GM12875 (cell line): ENCODE results near the gene NME5.

Experiments used
- H3K4me3 ChIP-seq: one replicate; pipeline ENCODE4 v1.5.1; 2011; ENCODE audit warnings: low read depth, low read length, control low read depth
- TF ChIP-seq, protein P1 (sequence below): IDR thresholded peaks from 2 replicates; pipeline ENCODE4 v1.5.1; 2011; ENCODE audit warnings: low read depth, mild to moderate bottlenecking, control low read depth, inconsistent platforms, low read length, moderate library complexity, borderline replicate concordance; ENCODE audit not compliant: insufficient read depth

The NME5 gene, protein sequence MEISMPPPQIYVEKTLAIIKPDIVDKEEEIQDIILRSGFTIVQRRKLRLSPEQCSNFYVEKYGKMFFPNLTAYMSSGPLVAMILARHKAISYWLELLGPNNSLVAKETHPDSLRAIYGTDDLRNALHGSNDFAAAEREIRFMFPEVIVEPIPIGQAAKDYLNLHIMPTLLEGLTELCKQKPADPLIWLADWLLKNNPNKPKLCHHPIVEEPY

GRCh38 chr5:138138949-138139780 lies at the start of gene NME5:
TSS of gene NME5 (minus strand) at chr5:138139428. CDS start at chr5:138138780, 648 bp downstream.
- peak within 1 kb of the TSS; percentile 43 for H3K4me3 ChIP-seq
- TF ChIP-seq, protein P1, sequence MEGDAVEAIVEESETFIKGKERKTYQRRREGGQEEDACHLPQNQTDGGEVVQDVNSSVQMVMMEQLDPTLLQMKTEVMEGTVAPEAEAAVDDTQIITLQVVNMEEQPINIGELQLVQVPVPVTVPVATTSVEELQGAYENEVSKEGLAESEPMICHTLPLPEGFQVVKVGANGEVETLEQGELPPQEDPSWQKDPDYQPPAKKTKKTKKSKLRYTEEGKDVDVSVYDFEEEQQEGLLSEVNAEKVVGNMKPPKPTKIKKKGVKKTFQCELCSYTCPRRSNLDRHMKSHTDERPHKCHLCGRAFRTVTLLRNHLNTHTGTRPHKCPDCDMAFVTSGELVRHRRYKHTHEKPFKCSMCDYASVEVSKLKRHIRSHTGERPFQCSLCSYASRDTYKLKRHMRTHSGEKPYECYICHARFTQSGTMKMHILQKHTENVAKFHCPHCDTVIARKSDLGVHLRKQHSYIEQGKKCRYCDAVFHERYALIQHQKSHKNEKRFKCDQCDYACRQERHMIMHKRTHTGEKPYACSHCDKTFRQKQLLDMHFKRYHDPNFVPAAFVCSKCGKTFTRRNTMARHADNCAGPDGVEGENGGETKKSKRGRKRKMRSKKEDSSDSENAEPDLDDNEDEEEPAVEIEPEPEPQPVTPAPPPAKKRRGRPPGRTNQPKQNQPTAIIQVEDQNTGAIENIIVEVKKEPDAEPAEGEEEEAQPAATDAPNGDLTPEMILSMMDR: no peak

- TF ChIP-seq, protein P1: no peak
Measured at GRCh38 chr5:138188626-138189025, 49.4 kb upstream of the NME5 start.

GRCh38 chr5:138186002-138186447 lies 46.8 kb upstream of the NME5 start:
- no peak overlapping the region for H3K4me3 ChIP-seq
- TF ChIP-seq, protein P1: no peak

More at GRCh38 chr5:138188626-138189025, 49.4 kb upstream of the NME5 start:
- no peak overlapping the region for H3K4me3 ChIP-seq

GRCh38 chr5:138182808-138183207 lies 43.6 kb upstream of the NME5 start:
- TF ChIP-seq, protein P1: no peak
- H3K4me3 ChIP-seq: no peak overlapping the region

DNA sequence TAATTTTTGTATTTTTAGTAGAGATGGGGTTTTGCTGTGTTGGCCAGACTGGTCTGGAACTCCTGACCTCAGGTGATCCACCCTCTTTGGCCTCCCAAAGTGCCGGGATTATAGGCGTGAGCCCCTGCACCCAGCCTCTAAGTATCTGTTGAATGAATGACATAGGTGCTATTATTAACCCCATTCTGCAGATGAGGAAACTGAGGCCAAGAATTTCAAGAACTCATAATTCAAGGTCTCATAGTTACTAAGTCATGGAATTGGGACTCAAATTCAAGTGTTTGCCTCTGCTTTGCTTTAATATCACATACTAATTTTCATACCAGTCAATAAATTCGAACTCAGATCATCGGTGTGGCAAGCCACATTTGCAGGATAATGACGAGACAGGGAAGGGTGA lies 41.6 kb upstream of the NME5 start:
- TF ChIP-seq, protein P1: no peak
- H3K4me3 ChIP-seq: no peak overlapping the region

DNA sequence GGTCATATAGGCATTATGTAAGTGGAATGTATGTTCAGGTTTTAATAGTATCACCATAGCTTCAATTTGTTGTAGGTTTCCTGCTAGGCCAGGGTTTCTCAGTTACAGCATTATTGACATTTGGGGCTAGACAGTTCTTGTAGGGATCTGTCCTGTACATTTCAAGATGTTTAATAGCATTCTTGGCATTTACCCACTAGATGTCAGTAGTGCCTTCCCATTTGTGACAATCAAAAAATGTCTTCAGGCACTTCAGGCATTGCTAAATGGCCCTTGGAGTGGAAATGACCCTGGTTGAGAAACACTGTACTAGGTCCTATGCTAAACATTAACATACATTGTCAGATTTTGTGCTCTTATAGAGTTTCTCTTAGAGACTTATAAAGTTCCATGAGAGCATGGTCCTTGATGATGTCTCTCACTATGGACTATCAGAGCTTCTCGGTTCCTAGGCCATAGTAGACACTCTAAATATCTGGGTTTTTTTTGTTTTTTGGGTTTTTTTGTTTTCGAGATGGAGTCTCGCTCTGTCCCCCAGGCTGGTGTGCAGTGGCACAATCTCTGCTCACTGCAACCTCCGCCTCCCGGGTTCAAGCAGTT lies 41.1 kb upstream of the NME5 start:
- TF ChIP-seq, protein P1: peak; percentile 48; the same call in 1 of the 2 replicates
- H3K4me3 ChIP-seq: peak overlapping the region; percentile 72
